Jurkat, Clone E6-1 (cell line): ENCODE data around the gene OLIG3.

Experiments used
- DNase-seq: peaks from one replicate; pipeline ENCODE4 v3.0.0-alpha.2; 2011; ENCODE audit warnings: low read depth, low spot score
- H3K4me3 ChIP-seq: 2 replicates; pipeline ENCODE4 v1.5.1; 2011; ENCODE audit warnings: mild to moderate bottlenecking, low read length, control low read depth, moderate library complexity

The OLIG3 gene

GRCh38 chr6:137496909-137497720, 2.9 kb upstream of the OLIG3 start:
- H3K4me3 ChIP-seq, result no peak overlapping the region

DNA sequence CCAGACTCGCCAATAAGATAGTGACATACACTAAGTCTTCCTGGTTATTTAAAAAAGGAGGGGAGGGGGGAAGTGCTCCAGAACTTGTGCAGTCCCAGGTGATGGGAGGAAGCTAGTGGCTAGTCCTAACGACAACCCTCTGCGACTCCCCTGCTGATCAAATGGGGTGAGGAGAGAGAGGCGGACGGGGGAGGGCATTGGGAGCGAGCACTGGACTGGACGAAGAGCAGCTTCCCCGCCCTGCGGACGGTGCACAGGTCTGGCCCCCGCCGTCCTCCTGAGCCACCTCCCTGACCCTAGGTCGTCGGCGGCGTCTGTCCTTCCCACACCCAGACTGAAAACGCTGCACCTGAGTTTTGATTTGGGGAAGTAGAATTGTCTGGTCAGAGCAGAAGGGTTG, 2.2 kb upstream of the OLIG3 start:
- no peak for DNase-seq
- H3K4me3 ChIP-seq, result no peak overlapping the region

More at GRCh38 chr6:137496909-137497720, 2.9 kb upstream of the OLIG3 start:
- DNase-seq, result no peak

DNA sequence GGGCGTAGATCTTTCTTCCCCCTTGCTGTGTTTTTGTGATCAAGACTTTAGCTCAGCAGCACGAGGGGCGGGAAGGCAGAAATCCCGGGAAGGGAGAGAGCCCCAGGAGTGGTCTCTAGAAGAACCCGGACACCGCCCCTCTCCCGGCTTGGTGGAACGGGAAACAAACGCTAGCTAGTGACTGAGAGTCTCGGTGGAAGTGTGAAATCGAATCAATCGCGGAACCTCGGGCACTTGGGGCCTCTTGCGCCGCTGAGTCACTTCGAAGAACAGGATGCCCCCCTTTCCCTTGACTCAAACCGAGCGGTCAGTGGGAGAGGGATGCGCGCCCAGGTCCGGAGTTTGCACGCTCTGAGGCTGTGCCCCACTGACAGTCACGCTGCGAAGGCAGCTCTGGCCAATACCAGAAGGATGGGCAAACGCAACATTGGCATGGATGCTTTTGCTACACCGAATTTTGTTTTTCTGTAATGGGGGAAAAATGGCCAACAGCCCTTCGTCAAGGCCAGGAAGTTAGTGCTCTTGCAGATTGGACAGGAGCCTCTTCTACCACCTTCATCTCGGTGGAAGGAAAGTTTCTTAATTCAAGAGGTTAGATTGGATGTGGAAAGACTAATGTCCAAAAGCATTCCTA, 1.6 kb upstream of the OLIG3 start:
- no peak overlapping the region for H3K4me3 ChIP-seq
- no peak for DNase-seq

DNA sequence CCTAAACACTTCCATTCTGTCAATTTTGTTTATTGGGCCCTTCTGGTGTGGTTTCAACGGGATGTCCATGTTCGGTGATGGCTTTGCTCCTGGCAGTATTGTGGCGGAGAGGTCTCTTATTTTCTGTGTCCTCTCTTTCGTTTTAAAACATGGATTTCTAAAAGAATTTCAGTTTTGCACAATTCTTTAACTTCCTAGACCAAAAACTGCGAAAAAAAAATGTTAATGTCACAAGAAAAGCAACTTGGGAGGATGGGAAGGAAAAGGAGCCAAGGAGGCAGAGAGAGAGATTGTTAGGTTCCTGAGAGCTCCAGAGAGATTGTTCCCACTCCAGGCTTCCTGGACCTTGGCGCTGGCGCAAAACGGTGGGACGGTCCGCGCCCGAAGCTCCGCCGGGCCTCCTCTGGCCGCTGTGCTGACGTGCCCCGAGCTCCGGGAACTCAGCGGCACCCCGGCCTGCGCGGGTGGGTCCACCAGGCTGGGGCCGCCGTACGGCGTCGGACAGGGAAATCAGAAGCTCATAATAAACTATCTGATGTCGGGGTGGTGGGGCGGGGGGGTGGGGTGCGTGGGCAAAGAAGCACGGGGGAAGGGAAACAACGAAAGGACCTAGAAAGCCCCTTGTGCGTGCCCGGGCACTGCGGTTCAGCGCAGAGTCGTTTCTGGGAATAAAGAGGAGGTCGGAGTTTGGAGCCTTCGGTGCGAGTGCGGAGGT, 951 bp upstream of the OLIG3 start:
- DNase-seq, result no peak
- H3K4me3 ChIP-seq, result no peak overlapping the region

DNA sequence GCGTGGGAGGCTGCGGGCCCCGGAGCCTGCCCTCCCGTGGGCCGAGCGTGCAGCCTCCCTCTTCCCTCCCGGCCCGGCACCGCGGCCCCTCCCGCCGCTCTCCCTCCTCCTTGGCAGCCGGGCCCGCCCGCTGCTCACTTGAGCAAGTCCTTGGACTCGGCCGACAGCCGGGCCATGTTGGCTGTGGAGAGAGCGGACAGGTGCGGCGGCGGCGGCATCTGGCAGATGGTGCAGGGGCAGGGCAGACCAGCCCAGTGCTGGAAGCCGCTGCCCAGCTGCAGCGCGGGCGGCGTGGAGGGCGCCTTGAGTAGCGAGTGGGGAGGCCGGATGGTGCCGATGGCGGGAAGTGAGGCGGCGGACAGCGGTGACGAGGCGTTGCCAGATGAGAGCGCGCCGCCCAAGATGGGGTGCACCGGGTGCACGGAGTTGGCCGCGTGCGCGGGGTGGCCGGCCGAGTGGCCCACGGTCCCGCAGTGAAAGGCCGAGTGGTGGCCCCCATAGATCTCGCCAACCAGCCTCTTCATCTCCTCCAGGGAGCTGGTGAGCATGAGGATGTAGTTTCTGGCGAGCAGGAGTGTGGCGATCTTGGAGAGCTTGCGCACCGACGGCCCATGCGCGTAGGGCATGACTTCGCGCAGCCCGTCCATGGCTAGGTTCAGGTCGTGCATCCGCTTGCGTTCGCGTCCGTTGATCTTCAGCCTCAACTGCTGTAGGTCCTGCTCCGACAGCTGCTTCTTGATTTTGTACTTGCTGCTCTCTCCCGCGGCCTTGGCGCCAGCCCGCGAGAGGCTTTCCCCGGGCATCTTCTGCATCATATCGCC, 766 bp downstream of the OLIG3 start:
- no peak for DNase-seq
- H3K4me3 ChIP-seq, result no peak overlapping the region

DNA sequence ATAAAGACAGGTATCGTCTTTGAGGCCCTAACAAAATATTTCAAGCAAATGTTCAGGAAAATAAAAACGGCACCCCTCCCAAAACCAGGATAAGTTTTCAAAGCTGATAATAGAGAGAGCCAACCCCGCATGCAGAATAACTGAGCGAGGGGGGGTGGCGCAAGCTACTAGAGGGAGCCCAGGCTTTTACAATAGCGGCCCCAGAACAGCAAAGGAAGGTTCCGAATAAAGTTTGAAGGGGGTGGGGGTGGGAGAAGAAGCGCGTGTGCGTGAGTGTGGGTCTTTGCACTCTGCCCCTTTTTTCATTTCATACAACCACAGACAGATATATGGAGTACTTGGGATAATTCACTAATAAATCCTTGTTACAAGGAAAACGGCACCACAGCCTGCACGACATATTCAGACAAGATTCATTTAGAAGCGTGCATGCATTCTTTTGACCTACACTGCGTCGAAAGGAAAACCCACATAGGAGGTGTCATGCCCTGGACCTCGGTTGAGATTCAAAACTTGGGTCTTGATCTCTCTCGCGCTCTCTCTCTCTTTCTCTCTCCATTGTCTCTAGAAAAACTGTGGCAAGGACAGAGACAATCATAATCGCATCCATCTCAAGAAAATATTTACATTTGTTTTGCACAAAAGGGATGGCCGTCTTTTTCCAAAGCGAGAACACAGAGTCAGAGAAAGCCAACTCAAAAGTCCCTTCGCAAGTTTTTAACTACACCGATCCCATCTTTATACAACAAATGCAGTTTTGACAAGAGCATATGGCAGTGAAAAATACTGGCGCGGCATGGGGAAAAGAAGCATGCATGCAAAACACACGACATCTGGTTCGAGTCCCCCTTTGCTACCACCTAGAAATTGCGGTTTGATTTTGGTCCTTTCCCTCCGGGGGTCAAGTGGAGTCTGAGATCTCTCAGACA, 1.6 kb downstream of the OLIG3 start:
- no peak overlapping the region for H3K4me3 ChIP-seq
- DNase-seq, result no peak

- no peak overlapping the region for H3K4me3 ChIP-seq
Observed at GRCh38 chr6:137491478-137491877, 2.7 kb downstream of the OLIG3 start.

GRCh38 chr6:137490961-137491360, 3.2 kb downstream of the OLIG3 start:
- H3K4me3 ChIP-seq, result no peak overlapping the region
- no peak for DNase-seq

More at GRCh38 chr6:137491478-137491877, 2.7 kb downstream of the OLIG3 start:
- DNase-seq, result no peak

GRCh38 chr6:137490006-137490905, 3.9 kb downstream of the OLIG3 start:
- H3K4me3 ChIP-seq, result no peak overlapping the region
- DNase-seq, result no peak

GRCh38 chr6:137489046-137490005, 4.9 kb downstream of the OLIG3 start:
- H3K4me3 ChIP-seq, result no peak overlapping the region
- DNase-seq, result no peak

- no peak overlapping the region for H3K4me3 ChIP-seq
- DNase-seq, result no peak
Observed at GRCh38 chr6:137488150-137489045, 5.8 kb downstream of the OLIG3 start.

DNA sequence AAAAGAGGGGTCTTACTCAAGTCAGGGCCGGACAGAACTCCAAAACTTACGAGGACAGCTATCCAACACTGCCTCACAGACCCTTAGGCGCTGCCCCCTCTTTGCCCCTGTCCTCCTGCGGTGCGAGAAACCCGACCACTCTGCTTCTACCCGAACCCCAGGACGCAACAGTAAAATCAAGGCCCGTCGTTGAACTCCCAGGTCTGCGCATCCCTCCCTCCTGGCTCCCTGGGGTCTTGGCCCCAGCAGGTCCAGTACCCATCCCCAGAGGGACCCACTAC, 6.4 kb downstream of the OLIG3 start:
- no peak for DNase-seq
- no peak overlapping the region for H3K4me3 ChIP-seq

DNA sequence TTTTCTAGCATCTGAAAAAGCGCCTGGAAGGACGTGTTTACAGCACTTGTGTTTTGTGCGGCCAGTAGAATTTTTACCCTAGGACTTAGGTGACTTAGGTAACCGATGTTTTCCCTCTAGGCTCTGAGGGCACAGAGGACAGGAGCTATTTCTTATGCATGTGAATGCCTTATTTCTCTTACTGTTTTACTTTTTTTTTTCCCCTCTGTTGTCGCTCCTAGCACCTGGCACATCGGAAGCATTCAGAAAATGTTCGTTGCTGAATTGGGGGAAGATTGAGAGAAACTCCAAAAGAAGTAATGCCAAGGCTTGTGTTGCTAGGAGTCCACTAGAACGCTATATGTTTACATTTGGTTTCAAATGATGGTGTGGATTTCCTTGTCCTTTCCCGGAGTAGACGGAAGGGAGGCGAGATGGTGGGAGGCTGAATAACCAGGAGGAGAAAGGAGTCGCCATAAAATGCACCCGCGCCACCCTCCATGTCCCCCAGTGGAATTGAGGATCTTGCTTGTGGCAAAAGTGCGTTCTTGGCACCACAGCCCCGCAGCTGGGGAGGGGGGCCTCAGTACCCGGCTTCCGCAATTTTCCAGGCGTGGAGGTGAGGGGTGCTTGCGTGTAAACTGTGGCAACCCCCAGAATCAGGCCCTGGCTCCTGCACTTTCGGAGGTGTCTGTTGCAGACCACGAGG, 6.9 kb downstream of the OLIG3 start:
- H3K4me3 ChIP-seq, result no peak overlapping the region
- DNase-seq, result no peak

DNA sequence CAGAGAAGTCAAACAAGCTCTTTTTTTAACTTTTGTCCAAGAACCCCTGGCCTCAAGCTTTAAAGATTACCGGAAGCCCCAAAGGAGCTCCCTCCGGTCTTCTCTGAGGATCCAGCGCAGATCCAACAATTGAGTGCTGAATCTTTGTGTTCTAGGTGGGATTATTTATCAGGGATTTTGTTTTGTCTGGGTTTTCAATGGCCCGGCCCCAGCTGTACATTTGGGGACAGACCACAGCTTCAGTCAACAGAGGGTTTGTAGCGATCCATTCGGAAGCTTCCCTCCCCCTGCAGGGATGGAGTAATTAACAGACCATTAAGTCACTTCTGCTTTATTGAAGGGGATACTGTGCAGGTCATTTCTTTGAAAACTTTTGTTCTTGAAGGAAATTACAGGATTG, 7.8 kb downstream of the OLIG3 start:
- no peak for DNase-seq
- no peak overlapping the region for H3K4me3 ChIP-seq

- DNase-seq, result no peak
- H3K4me3 ChIP-seq, result no peak overlapping the region
Observed at GRCh38 chr6:137480431-137480830, 13.8 kb downstream of the OLIG3 start.
